Stimulated activated CD4-positive, alpha-beta T cell treated with anti-CD3 and anti-CD28 coated beads, Interleukin-12 subunit alpha, Interleukin-12 subunit beta, amount 100 ng/mL, for 48 hours (primary cell): ENCODE measurements around the gene PCSK7.
"Not testable (repeated sequence)": the region's sequence is repeated elsewhere in the genome, so short reads cannot be mapped to it uniquely, and the experiment has no call there.

ENCODE experiments used
- DNase-seq, 3 donors: peaks; one replicate each; pipeline ENCODE4 v3.0.0-alpha.2; 2020; ENCODE audit warnings: low read depth in 2 of 3, low spot score in 1 of 3

Gene PCSK7

DNA sequence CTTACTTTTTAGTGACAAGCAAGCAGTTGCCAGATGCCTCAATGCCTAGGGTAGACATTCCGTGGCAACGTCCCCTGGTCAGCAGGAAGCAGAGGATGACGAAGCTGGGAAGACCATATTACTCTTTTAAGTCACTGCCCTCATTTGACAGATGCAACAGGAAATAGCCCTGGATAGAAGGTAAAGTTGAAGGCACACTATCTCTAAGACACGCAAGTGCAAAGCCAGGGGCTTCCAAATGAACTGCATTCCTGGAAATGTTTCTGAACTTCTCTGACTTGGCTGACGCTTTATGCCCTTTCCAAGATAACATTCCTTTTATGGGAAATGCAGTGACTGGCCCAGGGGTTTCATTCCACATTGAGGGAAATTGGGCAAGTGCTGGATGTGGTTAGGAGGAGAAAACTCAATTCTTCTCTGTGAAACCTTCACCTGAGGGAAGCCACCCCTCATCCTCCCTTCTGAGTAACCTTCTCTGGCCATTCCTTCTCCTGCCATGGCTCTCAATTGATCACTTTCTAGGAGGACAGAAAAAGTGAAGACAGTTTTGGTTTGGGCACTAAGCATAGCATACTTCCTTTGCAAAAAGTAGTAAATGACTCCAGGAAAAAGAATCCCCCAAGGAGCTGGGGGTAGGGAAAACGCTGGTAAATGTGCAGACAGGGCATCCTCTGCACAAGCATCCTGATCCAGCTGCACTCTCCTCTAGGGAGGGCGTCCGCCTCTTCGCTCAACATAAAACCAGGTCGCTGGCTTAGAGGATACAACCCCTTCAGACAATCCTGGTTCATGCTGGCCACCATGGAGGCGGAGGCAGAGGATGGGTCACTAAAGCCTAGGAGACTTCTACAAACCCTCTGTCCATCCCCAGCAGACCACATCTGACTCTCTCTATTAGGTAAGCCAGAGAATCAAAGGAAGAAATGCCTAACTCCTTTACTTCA lies 14.5 kb downstream of the PCSK7 start:
- no peak for DNase-seq

DNA sequence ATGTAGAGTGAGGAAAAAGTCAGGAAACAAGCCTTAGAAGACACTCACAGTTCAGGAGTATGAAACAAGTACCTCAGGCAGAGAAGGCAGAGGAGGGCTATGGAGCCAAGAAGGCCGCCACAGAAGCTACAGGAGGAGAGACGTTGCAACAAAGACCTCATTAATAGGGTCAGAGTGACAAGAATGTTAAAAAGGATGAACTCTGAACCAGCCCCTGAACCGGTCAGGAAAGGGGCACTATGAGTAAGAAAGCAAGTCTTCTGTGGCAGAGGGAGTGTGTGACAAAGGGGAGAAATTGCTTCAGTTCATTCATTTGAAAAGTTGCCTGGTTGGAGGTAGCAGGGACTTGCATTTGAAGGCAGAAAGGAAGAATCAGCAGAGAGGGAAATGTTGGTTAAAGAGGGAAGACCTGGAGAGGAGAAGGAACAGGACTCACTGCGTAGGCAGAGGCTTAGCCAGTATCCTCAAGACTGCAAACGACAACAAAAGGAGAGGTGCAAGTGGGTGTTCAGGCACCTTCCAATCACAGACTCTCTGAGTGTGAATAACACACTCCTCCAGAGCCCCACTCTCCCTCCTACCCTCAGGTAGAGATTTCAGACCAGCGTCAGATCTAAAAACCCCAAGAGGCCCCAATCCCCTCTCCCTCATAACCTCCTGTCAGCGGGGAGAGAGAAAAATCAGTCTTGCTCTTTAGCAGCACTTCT lies 17.3 kb downstream of the PCSK7 start:
- DNase-seq: no peak

DNA sequence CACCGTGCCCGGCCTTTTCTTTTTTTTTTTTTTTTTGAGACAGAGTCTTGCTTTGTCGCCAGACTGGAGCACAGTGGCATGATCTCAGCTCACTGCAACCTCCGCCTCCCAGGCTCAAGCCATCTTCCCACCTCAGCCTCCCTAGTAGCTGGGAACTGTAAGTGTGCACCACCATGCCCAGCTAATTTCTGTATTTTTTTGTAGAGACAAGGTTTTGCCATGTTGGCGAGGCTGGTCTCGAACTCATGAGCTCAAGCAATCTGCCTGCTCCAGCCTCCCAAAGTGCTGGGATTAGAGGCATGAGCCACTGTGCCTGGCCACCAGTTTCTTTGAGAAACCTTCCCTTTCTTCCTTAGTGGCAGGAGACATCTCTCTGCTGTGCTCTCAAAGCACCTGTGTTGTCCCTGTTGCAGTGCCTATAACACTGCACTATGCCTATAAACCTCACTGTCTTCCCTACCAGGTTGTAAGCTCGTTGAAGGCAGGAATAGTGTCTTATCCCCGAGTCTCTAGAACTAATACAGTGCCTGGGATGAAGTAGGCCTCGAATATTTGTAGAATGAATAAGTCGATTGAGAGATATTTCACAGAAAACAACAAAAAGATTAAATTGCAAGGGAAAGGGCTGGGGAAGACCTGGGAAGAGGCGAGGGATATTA lies 19.0 kb downstream of the PCSK7 start:
- DNase-seq: no peak

GRCh38 chr11:117210620-117211019 lies 21.3 kb downstream of the PCSK7 start:
- DNase-seq: no peak

- DNase-seq: not testable (repeated sequence)
These were observed 22.3 kb downstream of the PCSK7 start for GRCh38 chr11:117209351-117210125.

DNA sequence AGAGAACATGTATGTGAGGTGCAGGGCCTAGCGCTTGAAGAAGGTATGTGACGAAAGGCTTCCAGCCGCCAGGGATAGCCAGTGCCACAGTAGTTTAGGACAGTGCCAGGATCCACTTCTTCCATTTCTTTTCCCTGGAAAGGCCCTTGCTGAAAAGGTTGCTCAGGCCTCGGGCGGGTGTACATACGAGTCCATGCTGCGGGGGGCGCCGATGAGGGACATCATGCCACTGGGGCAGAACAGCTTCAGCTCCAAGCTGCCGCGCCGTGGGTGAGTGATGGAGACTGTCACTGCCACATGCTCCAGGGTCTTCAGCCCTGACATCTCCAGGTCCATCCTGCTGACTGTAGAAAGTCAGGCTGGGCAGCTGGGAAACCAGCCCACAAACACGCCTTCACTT lies 23.2 kb downstream of the PCSK7 start:
- not testable (repeated sequence) for DNase-seq

DNA sequence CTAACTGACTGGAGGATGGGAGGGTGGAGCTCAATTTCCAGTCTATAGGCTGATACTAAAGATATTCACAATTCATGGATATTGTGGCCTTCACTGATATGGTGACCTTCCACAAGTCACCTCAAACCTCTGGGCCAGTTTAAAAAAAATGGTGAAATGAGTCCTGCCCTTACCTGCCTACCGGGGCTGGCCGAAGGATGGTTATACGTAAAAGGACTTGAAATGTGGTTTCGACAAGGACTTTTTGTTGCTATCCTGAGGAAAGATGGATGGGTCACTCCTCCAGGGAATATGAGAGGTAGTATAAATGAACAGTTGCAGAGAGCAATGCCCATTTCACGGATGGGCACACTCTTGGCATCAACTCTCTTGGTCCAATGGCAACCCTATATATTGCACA lies 24.4 kb downstream of the PCSK7 start:
- DNase-seq: not testable (repeated sequence)

- not testable (repeated sequence) for DNase-seq
These were observed 25.0 kb downstream of the PCSK7 start for GRCh38 chr11:117206859-117207258.

- not testable (repeated sequence) for DNase-seq
These were observed 25.8 kb downstream of the PCSK7 start for GRCh38 chr11:117206111-117206510.

DNA sequence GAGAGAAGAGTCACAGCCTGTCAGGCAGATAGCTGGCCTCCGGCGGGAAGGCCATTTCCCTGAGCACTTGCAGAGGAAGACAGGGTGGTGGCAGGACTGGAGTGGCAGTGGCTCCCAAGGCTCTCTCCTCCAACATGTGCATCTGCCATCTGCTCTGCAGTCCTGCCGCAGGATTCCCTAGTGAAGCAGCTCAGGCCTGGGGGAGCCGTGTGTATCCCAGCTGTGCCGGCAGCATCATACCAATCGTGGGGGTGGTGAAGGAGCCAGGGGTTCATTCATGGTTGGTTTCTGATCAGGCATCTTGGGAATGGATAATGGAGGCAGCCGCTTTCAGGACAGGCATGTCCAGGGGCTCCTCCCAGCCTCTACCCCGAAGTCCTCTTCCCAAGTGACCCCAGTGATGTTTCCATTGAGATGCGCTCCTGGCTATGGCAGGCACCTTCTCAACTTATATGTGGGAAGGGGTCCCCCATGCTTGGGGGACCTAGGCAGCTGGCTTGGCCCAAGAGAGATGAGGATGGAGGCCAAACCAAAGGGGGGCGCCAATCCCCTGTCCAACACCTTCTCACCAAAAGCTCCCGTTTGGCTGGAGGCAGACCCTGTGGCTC lies 26.6 kb downstream of the PCSK7 start:
- no peak for DNase-seq

GRCh38 chr11:117204283-117205080 lies 27.4 kb downstream of the PCSK7 start:
- no peak for DNase-seq

DNA sequence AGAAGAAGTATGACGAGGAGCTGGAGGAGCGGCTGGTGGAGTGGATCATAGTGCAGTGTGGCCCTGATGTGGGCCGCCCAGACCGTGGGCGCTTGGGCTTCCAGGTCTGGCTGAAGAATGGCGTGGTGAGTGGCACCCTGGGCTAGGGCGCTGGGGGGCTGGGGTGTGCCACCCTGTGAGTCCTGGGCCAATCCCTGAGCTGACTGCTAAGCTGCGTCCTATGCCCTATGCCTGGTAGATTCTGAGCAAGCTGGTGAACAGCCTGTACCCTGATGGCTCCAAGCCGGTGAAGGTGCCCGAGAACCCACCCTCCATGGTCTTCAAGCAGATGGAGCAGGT lies 28.8 kb downstream of the PCSK7 start:
- no peak for DNase-seq

- DNase-seq: no peak
These were observed 29.3 kb downstream of the PCSK7 start for GRCh38 chr11:117202386-117203068.

DNA sequence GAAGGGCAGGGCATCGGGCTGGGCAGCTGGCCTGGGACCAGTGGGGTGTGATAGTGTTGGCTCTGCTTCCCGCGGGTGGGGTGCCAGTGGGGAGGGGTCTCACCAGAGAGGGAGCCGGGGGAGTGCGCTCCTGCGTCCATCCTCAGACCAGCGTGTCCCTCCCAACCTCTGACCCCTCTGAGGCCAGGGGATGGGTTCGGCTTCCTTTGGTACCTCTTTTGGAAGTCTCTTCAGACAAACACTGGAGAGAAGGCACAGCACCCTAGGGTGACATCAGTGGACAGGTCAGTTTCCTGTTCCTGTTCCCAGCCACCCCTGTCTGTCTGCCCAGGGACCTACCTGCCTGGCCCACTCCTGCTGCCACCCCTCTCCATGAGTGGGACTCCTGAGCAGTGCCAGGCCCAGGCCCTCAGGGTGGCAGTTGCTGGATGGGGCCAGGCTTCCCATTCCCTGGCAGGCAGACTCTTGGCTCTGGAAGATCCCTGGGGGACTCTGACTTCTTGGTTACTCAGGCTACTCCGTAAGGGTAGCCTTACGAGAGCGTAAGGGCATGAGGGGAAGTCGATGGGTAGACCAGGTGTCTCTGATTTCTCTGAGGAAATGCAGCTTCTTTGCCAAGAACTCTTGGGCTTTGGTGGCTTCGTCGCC lies 30.1 kb downstream of the PCSK7 start:
- DNase-seq: no peak

- no peak for DNase-seq
These were observed 30.8 kb downstream of the PCSK7 start for GRCh38 chr11:117200813-117201657.

DNA sequence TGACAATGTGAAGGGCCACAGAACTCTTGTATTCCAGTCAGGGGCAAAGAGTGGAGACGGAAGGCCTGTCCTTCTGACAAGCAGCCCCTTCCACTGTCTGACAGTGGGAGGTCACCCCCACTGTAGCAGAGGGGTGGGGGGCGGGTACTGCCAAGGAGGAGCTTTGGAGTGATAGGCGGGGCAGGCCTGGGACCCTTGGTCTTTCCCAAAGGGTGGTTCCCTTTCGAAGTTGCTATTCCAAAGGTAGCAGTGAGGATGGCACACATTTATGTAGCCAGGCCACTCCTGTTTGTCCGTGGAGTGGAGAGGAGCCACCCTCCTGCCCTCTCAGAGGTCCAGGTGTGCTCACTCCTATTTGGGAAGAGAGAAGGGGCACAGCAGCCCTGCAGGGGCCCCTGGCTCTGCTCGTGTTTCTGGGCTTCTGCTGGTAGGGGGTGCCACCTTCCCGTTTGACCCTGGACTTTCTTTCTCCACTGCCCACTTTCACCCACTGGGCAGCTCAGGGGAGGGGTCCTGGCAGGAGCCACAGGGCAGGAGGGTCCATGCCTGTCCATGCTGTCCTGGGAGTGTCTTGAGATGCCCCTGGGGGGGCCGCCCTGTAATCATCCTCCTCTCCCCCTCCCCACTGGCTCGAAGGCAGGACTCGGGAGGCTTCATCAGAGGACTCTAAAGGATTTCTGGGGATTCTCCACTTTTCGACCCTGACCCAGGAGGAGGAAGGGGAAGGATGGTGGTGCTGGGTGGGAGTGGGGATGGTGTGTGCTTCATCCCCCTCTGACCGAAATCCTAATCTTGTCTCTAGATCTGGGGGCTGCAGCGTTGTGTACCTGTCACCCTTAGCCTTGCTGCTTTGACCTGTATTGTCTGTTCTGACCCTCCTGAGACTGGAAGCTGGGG lies 31.7 kb downstream of the PCSK7 start:
- no peak for DNase-seq
